Ovary (tissue), 9 donors: ENCODE results near the gene PGAP3. TPM values are rescaled to one million over a fixed set of nuclear protein-coding genes. Genes with fewer than 3 reads are reported as not detected.

Source experiments
- DNase-seq, 5 donors: peaks; one replicate each; pipeline ENCODE4 v3.0.0-alpha.2; 2019 to 2020
- H3K27ac ChIP-seq, 2 donors: fragments of 200-600 bp; one replicate each; pipeline versions ENCODE4 v1.5.1 to v1.8.0; 2019 to 2022
- H3K27me3 ChIP-seq: fragments of 200-600 bp; one replicate; pipeline ENCODE4 v1.8.0; 2022
- H3K36me3 ChIP-seq: fragments of 200-600 bp; sonication (generic); one replicate; pipeline ENCODE4 v1.5.1; 2019
- H3K4me1 ChIP-seq: one replicate; pipeline ENCODE4 v1.8.1; 2013; ENCODE audit warnings: mild to moderate bottlenecking, moderate library complexity; ENCODE audit not compliant: insufficient read depth
- H3K4me3 ChIP-seq: fragments of 200-600 bp; sonication (generic); one replicate; pipeline ENCODE4 v1.5.1; 2017
- H3K9me3 ChIP-seq, 2 donors: fragments of 200-600 bp in 1 of 2; sonication (generic) in 1 of 2; one replicate each; pipeline versions ENCODE4 v1.5.1 to v1.8.1; 2013 to 2019; ENCODE audit warnings: mild to moderate bottlenecking in 1 of 2, moderate library complexity in 1 of 2
- EP300 ChIP-seq: sonication (generic); formaldehyde crosslinking; IDR thresholded peaks from one replicate; pipeline ENCODE4 v1.6.1; 2017; ENCODE audit warnings: antibody characterized with exemption
- POLR2A ChIP-seq: fragments of 450-650 bp; IDR thresholded peaks from one replicate; pipeline ENCODE4 v1.6.1; 2017; ENCODE audit warnings: antibody characterized with exemption, mild to moderate bottlenecking, moderate library complexity
- WGBS, 3 donors: extraction: QIAGEN DNeasy Blood & Tissue Kit in 1 of 3; methylation state at CpG; one replicate each; pipeline versions ENCODE4 v1.1.5 to v1.1.7; 2013 to 2017; 5-methylcytosine and 5-hydroxymethylcytosine counted together
- intact Hi-C, 4 donors: fragments of 100-400 bp; cut with DNase I; formaldehyde crosslinking; loops; one replicate each; pipeline versions ENCODE4 v1.11.0 to v1.15.1; 2022 to 2023
- microRNA-seq, 3 donors: library from miRNA; unstranded; fragments of <30 nt; microRNA quantifications; one replicate each; pipeline versions ENCODE4 to v1.2.0, GENCODE V29; 2019 to 2020
- polyA plus RNA-seq, 2 donors: library from polyadenylated mRNA; stranded (reverse); fragments of 200-250 nt in 1 of 2; fragments of 350-450 nt in 1 of 2; fragmentation: Illumina TruSeq in 1 of 2; extraction: RNeasy Lipid Tissue Mini Kit (QIAGEN cat#74804) in 1 of 2; gene quantifications; one replicate each; pipeline ENCODE4 v1.2.3, GENCODE V29; 2013 to 2014
- small RNA-seq: library from RNA; depleted of rRNA; stranded (forward); fragments of <200 nt; gene quantifications from one replicate; pipeline ENCODE3, GENCODE V24; 2016
- total RNA-seq, 7 donors: library from RNA; depleted of rRNA in 2 of 7; stranded (reverse); fragments of >200 nt in 2 of 7; fragmentation: NEBNext Ultra II Directional in 3 of 7; extraction: Animal tissue kit (Norgen Biotek cat#: 25700) in 3 of 7; gene quantifications; one replicate each; pipeline versions ENCODE4 v1.1.0 to v1.2.4, GENCODE V29; 2016 to 2023
- TF ChIP-seq, protein P1 (sequence below), 3 donors: fragments of 450-650 bp in 2 of 3; fragments of 200-600 bp in 1 of 3; IDR thresholded peaks; one replicate each; pipeline versions ENCODE4 v1.5.1 to v1.8.0; 2016 to 2022; ENCODE audit warnings: antibody characterized with exemption in 3 of 3, mild to moderate bottlenecking in 1 of 3
- donor health status: DM: no; HTN: no; CAD: no; lungs with moderate emphysema.
- donor health status: DM: no; HTN: no; CAD: no.
- donor health status: Bipolar disorder and iron deficiency.
- donor health status: DM: yes; HTN: yes; CAD: no.
- donor health status: DM: no; HTN: no; CAD: no.
- donor health status: DM: yes; HTN: yes; CAD: no.

PGAP3 gene
- total and polyA plus RNA-seq, 9 donors, result 7.9 to 31.3 (median 19.6) TPM

DNA sequence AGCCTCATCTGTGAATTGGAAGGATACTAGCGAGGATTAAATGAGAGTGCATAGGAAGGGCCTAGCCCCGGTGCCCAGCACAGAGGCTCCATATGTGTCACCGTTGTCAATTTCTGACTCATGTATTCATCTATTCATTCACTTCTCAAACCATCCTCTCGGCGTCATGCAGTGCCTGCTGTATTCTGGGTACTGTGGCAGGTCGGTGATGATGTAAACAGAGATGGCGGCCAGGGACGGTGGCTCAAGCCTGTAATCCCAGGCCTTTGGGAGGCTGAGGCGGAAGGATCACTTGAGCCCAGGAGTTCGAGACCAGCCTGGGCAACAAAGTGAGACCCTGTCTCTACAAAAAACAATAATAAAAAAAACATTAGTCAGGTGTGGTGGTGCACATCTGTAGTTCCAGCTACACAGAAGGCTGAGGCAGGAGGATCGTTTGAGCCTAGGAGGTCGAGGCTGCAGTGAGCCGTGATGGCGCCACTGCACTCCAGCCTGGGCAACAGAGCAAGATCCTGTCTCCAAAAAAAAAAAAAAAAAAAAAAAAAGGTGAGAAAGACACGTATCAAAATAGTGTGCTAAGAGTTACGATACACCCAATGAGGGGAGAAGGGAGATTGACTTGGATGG lies 65.4 kb downstream of the PGAP3 start:
- intact Hi-C loops, result loop anchor here (5.0 to 10.0 kb wide), 4 partner anchors 45 to 130 kb away; partner anchors contain the start of genes PNMT (in 1 of the 4) and TCAP (in 1 of the 4)
- 54 to 56% (median 54%) methylated on average over 16 of the region's 16 CpGs for WGBS, 3 donors
- Histone ChIP-seq H3K27ac (no peak overlapping the region), H3K9me3 (no peaks in the 10 kb centered on the region), H3K27me3 (no peaks in the 10 kb centered on the region), H3K4me3 (no peak overlapping the region), H3K4me1 (peaks cover 2% of the 10 kb centered on the region), H3K36me3 (no peaks in the 10 kb centered on the region)
- TF ChIP-seq EP300 (no peak), POLR2A (no peak)
- TF ChIP-seq, protein P1, sequence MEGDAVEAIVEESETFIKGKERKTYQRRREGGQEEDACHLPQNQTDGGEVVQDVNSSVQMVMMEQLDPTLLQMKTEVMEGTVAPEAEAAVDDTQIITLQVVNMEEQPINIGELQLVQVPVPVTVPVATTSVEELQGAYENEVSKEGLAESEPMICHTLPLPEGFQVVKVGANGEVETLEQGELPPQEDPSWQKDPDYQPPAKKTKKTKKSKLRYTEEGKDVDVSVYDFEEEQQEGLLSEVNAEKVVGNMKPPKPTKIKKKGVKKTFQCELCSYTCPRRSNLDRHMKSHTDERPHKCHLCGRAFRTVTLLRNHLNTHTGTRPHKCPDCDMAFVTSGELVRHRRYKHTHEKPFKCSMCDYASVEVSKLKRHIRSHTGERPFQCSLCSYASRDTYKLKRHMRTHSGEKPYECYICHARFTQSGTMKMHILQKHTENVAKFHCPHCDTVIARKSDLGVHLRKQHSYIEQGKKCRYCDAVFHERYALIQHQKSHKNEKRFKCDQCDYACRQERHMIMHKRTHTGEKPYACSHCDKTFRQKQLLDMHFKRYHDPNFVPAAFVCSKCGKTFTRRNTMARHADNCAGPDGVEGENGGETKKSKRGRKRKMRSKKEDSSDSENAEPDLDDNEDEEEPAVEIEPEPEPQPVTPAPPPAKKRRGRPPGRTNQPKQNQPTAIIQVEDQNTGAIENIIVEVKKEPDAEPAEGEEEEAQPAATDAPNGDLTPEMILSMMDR (IDR thresholded peaks at IDR 0.05), result no peak
- no peak for DNase-seq

DNA sequence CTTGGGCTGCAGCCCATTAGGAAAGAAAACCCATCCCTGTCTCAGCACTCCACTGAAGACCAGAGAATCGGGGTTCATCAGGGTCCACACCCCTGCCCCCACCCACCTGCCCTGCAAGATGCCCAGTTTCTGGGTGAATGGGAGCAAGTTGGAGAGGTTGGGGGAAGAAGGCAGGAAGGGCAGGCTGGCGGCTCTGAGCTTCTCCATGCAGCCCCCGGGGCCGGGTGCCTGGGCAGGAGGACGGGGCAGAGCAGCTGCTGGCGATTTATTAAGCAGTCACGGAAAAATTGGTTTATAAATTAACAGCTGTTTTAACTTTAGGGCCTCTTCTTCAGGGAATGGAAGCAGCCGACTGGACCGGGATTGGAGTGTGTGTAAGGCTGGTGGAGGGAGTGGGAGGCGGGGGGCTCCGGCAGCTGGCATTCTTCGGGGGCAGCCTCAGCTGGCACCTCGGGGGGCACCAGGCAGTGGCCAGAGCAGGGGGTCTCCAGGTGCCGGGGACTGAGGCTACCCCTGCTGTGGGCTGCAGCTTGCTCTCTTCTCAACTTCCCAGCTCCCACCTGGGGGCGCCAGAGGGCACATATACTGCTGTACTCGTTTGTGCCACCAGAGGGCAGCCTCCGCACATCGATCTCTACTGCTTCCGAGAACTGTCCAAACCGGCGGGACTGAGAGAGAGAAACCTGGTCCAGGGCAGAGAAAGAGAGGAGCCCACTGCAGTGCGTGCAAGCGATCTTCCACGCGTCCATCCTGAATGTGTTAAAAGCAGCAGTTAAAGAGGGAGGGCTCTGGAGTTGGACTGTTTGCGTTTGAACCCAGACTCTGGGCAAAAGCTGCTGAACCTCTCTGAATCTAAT lies 66.1 kb downstream of the PGAP3 start:
- Histone ChIP-seq H3K27ac (no peak overlapping the region), H3K4me1 (peaks cover 4% of the 10 kb centered on the region), H3K4me3 (no peak overlapping the region), H3K27me3 (no peaks in the 10 kb centered on the region), H3K9me3 (no peaks in the 10 kb centered on the region), H3K36me3 (no peaks in the 10 kb centered on the region)
- peak; percentile 74 to 94 (median 88) for DNase-seq
- TF ChIP-seq, protein P1 (IDR thresholded peaks at IDR 0.05), result peak; percentile 87 to 99 (median 98)
- TF ChIP-seq POLR2A (no peak), EP300 (no peak)
- WGBS, 3 donors, result 5 to 10% (median 7%) methylated on average over 26 of the region's 26 CpGs
- intact Hi-C loops, result loop anchor here (5.0 to 10.0 kb wide), 4 partner anchors 46 to 131 kb away; partner anchors contain the start of genes PNMT (in 1 of the 4) and TCAP (in 1 of the 4)

Small RNA genes lying within 50 kb of the gene (microRNA-seq; reads per million reads assigned to microRNA genes)
- 0 to 0.79 (median 0.71) reads per million in 3 donors for gene MIR4728

Small RNA genes lying within 50 kb of the gene (small RNA-seq; reads per million reads assigned to genes)
- gene MIR4728, result not detected

Other genes starting within 250 kb of the PGAP3 start
- gene MED1, start 236.8 kb downstream of the PGAP3 start, total RNA-seq, result 10 to 100 TPM; 15.6 to 43.7 (median 34.1) TPM
- gene MED1, start 236.8 kb downstream of the PGAP3 start, polyA plus RNA-seq, result 10 to 100 TPM; 11.0 to 32.0 TPM
- 10 to 100 TPM; 29.1 to 65.9 (median 50.3) TPM for gene CDK12, start 226.6 kb downstream of the PGAP3 start, total RNA-seq
- gene CDK12, start 226.6 kb downstream of the PGAP3 start, polyA plus RNA-seq, result 10 to 100 TPM; 17.8 to 31.8 TPM
- gene NEUROD2, start 80.1 kb downstream of the PGAP3 start, total RNA-seq, result not detected
- not detected for gene NEUROD2, start 80.1 kb downstream of the PGAP3 start, polyA plus RNA-seq
- gene PPP1R1B, start 61.1 kb downstream of the PGAP3 start, total RNA-seq, result 10 to 100 TPM in 4 of 7 donors, 1 to 10 TPM in 2, under 1 TPM in 1; 0.43 to 23.0 (median 10.1) TPM
- gene PPP1R1B, start 61.1 kb downstream of the PGAP3 start, polyA plus RNA-seq, result 10 to 100 TPM in 1 of 2 donors, 1 to 10 TPM in 1; 5.1 to 12.9 TPM
- gene STARD3, start 50.9 kb downstream of the PGAP3 start, total RNA-seq, result 10 to 100 TPM; 34.5 to 49.4 (median 44.3) TPM
- 10 to 100 TPM; 42.1 to 55.9 TPM for gene STARD3, start 50.9 kb downstream of the PGAP3 start, polyA plus RNA-seq
- 1 to 10 TPM in 6 of 7 donors, under 1 TPM in 1; 0.24 to 1.9 (median 1.3) TPM for gene TCAP, start 22.7 kb downstream of the PGAP3 start, total RNA-seq
- gene TCAP, start 22.7 kb downstream of the PGAP3 start, polyA plus RNA-seq, result 1 to 10 TPM in 1 of 2 donors, under 1 TPM in 1; 0.47 to 1.6 TPM
- gene PNMT, start 19.6 kb downstream of the PGAP3 start, total RNA-seq, result 1 to 10 TPM in 5 of 7 donors, under 1 TPM in 1, not detected in 1; 0.60 to 5.1 (median 1.4) TPM
- 1 to 10 TPM in 1 of 2 donors, not detected in 1; 1.1 TPM for gene PNMT, start 19.6 kb downstream of the PGAP3 start, polyA plus RNA-seq
- 10 to 100 TPM; 26.1 to 66.3 (median 53.5) TPM for gene ERBB2, start 12.0 kb upstream of the PGAP3 start, total RNA-seq
- gene ERBB2, start 12.0 kb upstream of the PGAP3 start, polyA plus RNA-seq, result 10 to 100 TPM; 20.1 to 24.1 TPM
- 10 to 100 TPM; 20.2 to 51.4 (median 23.4) TPM for gene MIEN1, start 42.5 kb upstream of the PGAP3 start, total RNA-seq
- gene MIEN1, start 42.5 kb upstream of the PGAP3 start, polyA plus RNA-seq, result 10 to 100 TPM; 33.0 to 64.9 TPM
- gene GRB7, start 49.9 kb upstream of the PGAP3 start, total RNA-seq, result 10 to 100 TPM in 1 of 7 donors, 1 to 10 TPM in 5, under 1 TPM in 1; 0.51 to 63.0 (median 2.7) TPM
- 1 to 10 TPM in 1 of 2 donors, under 1 TPM in 1; 0.23 to 1.8 TPM for gene GRB7, start 49.9 kb upstream of the PGAP3 start, polyA plus RNA-seq
- under 1 TPM; 0.34 to 0.97 (median 0.62) TPM for gene IKZF3, start 176.3 kb upstream of the PGAP3 start, total RNA-seq
- 1 to 10 TPM in 1 of 2 donors, under 1 TPM in 1; 0.16 to 2.6 TPM for gene IKZF3, start 176.3 kb upstream of the PGAP3 start, polyA plus RNA-seq
- gene ZPBP2, start 180.1 kb upstream of the PGAP3 start, total RNA-seq, result not detected
- gene ZPBP2, start 180.1 kb upstream of the PGAP3 start, polyA plus RNA-seq, result not detected
- 1 to 10 TPM; 3.8 to 9.7 (median 5.5) TPM for gene GSDMB, start 230.6 kb upstream of the PGAP3 start, total RNA-seq
- 1 to 10 TPM; 3.7 to 6.5 TPM for gene GSDMB, start 230.6 kb upstream of the PGAP3 start, polyA plus RNA-seq
- 10 to 100 TPM; 37.0 to 64.3 (median 52.2) TPM for gene ORMDL3, start 239.5 kb upstream of the PGAP3 start, total RNA-seq
- gene ORMDL3, start 239.5 kb upstream of the PGAP3 start, polyA plus RNA-seq, result 10 to 100 TPM; 43.7 to 97.5 TPM
- gene LRRC3C, start 239.7 kb upstream of the PGAP3 start, total RNA-seq, result under 1 TPM in 1 of 7 donors, not detected in 6; 0.27 TPM
- gene LRRC3C, start 239.7 kb upstream of the PGAP3 start, polyA plus RNA-seq, result under 1 TPM in 1 of 2 donors, not detected in 1; 0.12 TPM